Measurements from ENCODE around the gene SP140. TPM values are rescaled to one million over a fixed set of nuclear protein-coding genes. Genes with fewer than 3 reads are reported as not detected.

The SP140 gene
- total RNA-seq, 1 donor from 2014 or later, result 0.60 TPM

DNA sequence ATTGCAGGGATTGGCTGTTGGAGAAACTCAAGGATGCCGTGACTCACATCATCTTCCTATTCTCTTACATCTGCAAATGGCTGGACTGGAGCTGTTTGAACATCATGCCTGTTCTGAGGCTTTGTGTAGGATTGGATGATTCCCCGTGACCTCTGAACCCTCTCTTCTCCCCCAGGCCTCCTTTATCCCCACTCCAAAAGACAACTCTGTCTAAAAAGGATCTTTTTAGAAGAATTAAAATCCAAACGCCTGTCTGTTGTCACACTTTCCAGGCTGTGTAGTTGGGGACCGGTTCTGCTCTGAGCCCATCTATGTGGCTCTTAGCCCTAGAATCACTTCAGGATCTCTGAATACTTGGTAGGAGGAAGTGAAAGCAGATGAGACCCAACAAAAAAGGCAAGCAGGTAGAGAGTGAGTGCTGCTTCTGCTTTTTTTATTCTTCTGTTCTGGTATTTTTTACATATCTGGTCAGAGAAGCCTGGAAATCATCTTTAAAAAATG lies 565 bp downstream of the SP140 start:
- Mint-ChIP-seq H3K36me3 (ENCODE audit: low read depth) (peaks cover 3% of the 10 kb centered on the region), H3K27ac (ENCODE audit: unreplicated experiment) (no peak overlapping the region), H3K4me1 (ENCODE audit: low read depth) (peaks cover 8% of the 10 kb centered on the region), H3K4me3 (ENCODE audit: unreplicated experiment) (no peak overlapping the region), H3K27me3 (ENCODE audit: low read depth) (no peaks in the 10 kb centered on the region), H3K9me3 (ENCODE audit: low read depth) (peaks cover 14% of the 10 kb centered on the region)
- TF ChIP-seq, protein P1, sequence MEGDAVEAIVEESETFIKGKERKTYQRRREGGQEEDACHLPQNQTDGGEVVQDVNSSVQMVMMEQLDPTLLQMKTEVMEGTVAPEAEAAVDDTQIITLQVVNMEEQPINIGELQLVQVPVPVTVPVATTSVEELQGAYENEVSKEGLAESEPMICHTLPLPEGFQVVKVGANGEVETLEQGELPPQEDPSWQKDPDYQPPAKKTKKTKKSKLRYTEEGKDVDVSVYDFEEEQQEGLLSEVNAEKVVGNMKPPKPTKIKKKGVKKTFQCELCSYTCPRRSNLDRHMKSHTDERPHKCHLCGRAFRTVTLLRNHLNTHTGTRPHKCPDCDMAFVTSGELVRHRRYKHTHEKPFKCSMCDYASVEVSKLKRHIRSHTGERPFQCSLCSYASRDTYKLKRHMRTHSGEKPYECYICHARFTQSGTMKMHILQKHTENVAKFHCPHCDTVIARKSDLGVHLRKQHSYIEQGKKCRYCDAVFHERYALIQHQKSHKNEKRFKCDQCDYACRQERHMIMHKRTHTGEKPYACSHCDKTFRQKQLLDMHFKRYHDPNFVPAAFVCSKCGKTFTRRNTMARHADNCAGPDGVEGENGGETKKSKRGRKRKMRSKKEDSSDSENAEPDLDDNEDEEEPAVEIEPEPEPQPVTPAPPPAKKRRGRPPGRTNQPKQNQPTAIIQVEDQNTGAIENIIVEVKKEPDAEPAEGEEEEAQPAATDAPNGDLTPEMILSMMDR (IDR thresholded peaks at IDR 0.05), result no peak
- no peak for DNase-seq (ENCODE audit: low spot score)

DNA sequence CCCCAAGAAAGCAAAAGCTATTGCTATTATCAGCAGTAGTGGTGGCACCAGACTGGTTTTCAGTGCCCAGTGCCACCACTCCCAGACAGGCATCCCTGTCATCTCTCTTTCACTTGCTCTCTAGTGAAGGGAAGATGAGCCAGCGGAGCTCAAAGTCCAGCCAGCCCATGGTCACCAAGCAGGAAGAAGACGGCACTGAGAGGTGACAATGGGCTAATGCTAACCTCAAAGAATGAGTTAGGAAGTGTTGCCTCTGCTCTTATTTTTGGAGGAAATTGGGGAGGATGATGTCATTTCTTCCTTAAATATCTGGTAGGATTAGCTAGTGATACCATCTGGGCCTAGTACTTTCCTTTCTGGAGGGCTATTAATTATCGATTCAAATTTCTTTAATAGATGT lies 1.7 kb downstream of the SP140 start:
- Mint-ChIP-seq H3K4me1 (ENCODE audit: low read depth) (peaks cover 9% of the 10 kb centered on the region), H3K9me3 (ENCODE audit: low read depth) (peaks cover 19% of the 10 kb centered on the region), H3K27ac (ENCODE audit: unreplicated experiment) (no peak overlapping the region), H3K36me3 (ENCODE audit: low read depth) (peaks cover 3% of the 10 kb centered on the region), H3K27me3 (ENCODE audit: low read depth) (no peaks in the 10 kb centered on the region), H3K4me3 (ENCODE audit: unreplicated experiment) (no peak overlapping the region)
- no peak for DNase-seq (ENCODE audit: low spot score)
- TF ChIP-seq, protein P1 (IDR thresholded peaks at IDR 0.05), result no peak

DNA sequence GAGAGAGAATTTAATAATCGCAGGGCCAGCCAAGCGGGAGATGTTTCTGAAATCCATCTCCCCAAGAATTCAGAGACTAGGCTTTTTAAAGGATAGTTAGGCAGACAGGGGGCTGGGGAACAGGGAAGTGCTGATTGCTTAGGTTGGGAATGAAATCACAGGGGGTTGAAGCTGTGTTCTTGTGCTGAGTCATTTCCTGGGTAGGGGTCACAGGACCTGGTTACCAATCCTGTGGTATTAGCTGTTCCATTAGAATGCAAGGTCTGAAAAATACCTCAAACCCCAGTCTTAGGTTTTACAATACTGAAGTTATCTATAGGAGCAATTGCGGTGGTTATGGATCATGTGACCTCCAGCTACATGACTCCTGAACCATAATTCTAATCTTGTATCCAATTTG lies 4.6 kb downstream of the SP140 start:
- TF ChIP-seq, protein P1 (IDR thresholded peaks at IDR 0.05), result no peak
- H3K27me3 Mint-ChIP-seq (ENCODE audit: low read depth), result no peaks in the 10 kb centered on the region
- DNase-seq (ENCODE audit: low spot score), result no peak

DNA sequence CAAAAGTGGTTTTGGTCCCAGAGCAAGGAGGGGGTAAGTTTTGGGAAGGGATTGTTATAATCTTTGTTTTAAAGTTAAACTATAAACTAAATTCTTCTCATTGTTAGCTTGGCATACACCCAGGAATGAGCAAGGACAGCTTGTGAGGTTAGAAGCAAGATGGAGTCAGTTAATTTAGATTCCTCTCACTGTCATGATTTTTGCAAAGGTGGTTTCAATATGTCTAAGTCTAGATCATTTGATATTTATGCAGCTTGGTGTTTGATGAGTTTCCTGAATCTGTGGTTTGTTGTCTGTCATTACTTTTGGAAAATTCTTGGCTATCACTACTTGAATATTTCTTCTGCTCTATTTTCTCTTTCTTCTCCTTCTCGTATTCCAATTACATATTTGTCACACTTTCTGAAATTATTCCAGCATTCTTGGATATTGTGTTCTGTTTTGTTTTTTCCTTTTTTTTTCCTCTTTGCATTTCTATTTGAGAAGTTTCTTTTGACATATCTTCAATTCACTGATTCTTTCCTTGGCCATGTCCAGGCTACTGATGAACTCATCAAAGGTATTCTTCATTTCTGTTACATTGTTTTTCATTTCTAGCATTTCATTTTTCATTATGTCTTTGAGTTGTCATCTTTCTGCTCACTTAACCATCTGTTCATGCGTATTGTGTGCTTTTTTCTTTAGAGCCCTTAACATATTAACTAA lies 5.1 kb downstream of the SP140 start:
- Mint-ChIP-seq H3K27me3 (ENCODE audit: low read depth) (no peaks in the 10 kb centered on the region), H3K27ac (ENCODE audit: unreplicated experiment) (peak overlapping the region; percentile 30), H3K4me1 (ENCODE audit: low read depth) (peaks cover 9% of the 10 kb centered on the region), H3K36me3 (ENCODE audit: low read depth) (peaks cover 3% of the 10 kb centered on the region), H3K9me3 (ENCODE audit: low read depth) (peaks cover 19% of the 10 kb centered on the region), H3K4me3 (ENCODE audit: unreplicated experiment) (no peak overlapping the region)
- TF ChIP-seq, protein P1 (IDR thresholded peaks at IDR 0.05), result no peak
- DNase-seq (ENCODE audit: low spot score), result no peak

More for the DNA sequence above, 4.6 kb downstream of the SP140 start:
- Mint-ChIP-seq H3K4me1 (ENCODE audit: low read depth) (peaks cover 9% of the 10 kb centered on the region), H3K9me3 (ENCODE audit: low read depth) (peaks cover 19% of the 10 kb centered on the region), H3K27ac (ENCODE audit: unreplicated experiment) (no peak overlapping the region), H3K36me3 (ENCODE audit: low read depth) (peaks cover 3% of the 10 kb centered on the region), H3K4me3 (ENCODE audit: unreplicated experiment) (no peak overlapping the region)

DNA sequence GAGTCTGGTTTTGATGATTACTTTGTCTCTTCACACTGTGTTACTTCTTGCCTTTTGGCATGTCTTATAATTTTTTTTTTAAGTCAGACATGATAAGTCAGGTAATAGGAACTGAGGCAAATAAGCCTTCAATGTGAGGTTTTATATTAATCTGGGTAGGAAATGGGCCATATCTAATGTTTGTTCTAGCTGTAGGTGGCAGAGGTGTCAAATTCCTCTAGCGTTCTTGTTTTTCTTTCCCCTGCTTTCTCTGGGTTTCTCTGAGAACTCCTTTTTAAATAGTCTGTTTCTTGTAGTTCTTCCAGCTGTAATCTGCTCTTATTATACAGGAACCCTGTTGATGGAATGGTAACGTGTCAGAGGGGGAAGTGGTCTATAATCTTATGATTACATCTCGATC lies 5.7 kb downstream of the SP140 start:
- Mint-ChIP-seq H3K27me3 (ENCODE audit: low read depth) (no peaks in the 10 kb centered on the region), H3K4me1 (ENCODE audit: low read depth) (peaks cover 9% of the 10 kb centered on the region), H3K9me3 (ENCODE audit: low read depth) (peaks cover 19% of the 10 kb centered on the region), H3K4me3 (ENCODE audit: unreplicated experiment) (no peak overlapping the region), H3K27ac (ENCODE audit: unreplicated experiment) (peak overlapping the region; percentile 28), H3K36me3 (ENCODE audit: low read depth) (peaks cover 3% of the 10 kb centered on the region)
- TF ChIP-seq, protein P1 (IDR thresholded peaks at IDR 0.05), result no peak
- no peak for DNase-seq (ENCODE audit: low spot score)

All from chondrocyte (in vitro differentiated cells).